Measurements from ENCODE around the gene ZBED5.
"Not testable (repeated sequence)": the region's sequence is repeated elsewhere in the genome, so short reads cannot be mapped to it uniquely, and the experiment has no call there.

ZBED5 gene

GRCh38 chr11:10886652-10887250 is 28.9 kb upstream of the ZBED5 start:
- no peak overlapping the region for H3K4me3 ChIP-seq (ENCODE audit: low read depth, low read length)
- DNase-seq (ENCODE audit: low read depth): no peak
- no peak for TF ChIP-seq POLR2A (IDR thresholded peaks at IDR 0.05; ENCODE audit: extremely low read depth, insufficient read length)
- TF ChIP-seq CTCF (IDR thresholded peaks at IDR 0.05; ENCODE audit: low read depth, low read length): no peak
- TF ChIP-seq MAX (IDR thresholded peaks at IDR 0.05; ENCODE audit: low read depth, low read length): no peak
- no peak for TF ChIP-seq MYC (IDR thresholded peaks at IDR 0.05; ENCODE audit: low read depth, low read length)

- H3K4me3 ChIP-seq (ENCODE audit: low read depth, low read length): no peak overlapping the region
- TF ChIP-seq MAX (IDR thresholded peaks at IDR 0.05; ENCODE audit: low read depth, low read length) (no peak), MYC (IDR thresholded peaks at IDR 0.05; ENCODE audit: low read depth, low read length) (no peak), CTCF (IDR thresholded peaks at IDR 0.05; ENCODE audit: low read depth, low read length) (no peak), POLR2A (IDR thresholded peaks at IDR 0.05; ENCODE audit: extremely low read depth, insufficient read length) (no peak)
- no peak for DNase-seq (ENCODE audit: low read depth)
Measured at GRCh38 chr11:10885703-10886363, 28.0 kb upstream of the ZBED5 start.

GRCh38 chr11:10884292-10884691 is 26.4 kb upstream of the ZBED5 start:
- DNase-seq (ENCODE audit: low read depth); H3K4me3 ChIP-seq (ENCODE audit: low read depth, low read length): not testable (repeated sequence)

- no peak for TF ChIP-seq POLR2A (IDR thresholded peaks at IDR 0.05; ENCODE audit: extremely low read depth, insufficient read length)
- no peak for TF ChIP-seq MYC (IDR thresholded peaks at IDR 0.05; ENCODE audit: low read depth, low read length)
- TF ChIP-seq CTCF (IDR thresholded peaks at IDR 0.05; ENCODE audit: low read depth, low read length): no peak
- no peak for TF ChIP-seq MAX (IDR thresholded peaks at IDR 0.05; ENCODE audit: low read depth, low read length)
- DNase-seq (ENCODE audit: low read depth): no peak
- H3K4me3 ChIP-seq (ENCODE audit: low read depth, low read length): no peak overlapping the region
Measured at GRCh38 chr11:10881892-10882291, 24.0 kb upstream of the ZBED5 start.

GRCh38 chr11:10878408-10879214 is 20.8 kb upstream of the ZBED5 start:
- TF ChIP-seq POLR2A (IDR thresholded peaks at IDR 0.05; ENCODE audit: extremely low read depth, insufficient read length): no peak
- peak; percentile 88 for TF ChIP-seq CTCF (IDR thresholded peaks at IDR 0.05; ENCODE audit: low read depth, low read length)
- H3K4me3 ChIP-seq (ENCODE audit: low read depth, low read length): no peak overlapping the region
- peak; percentile 89 for DNase-seq (ENCODE audit: low read depth)

- no peak for DNase-seq (ENCODE audit: low read depth)
- H3K4me3 ChIP-seq (ENCODE audit: low read depth, low read length): no peak overlapping the region
- TF ChIP-seq POLR2A (IDR thresholded peaks at IDR 0.05; ENCODE audit: extremely low read depth, insufficient read length): no peak
- TF ChIP-seq MYC (IDR thresholded peaks at IDR 0.05; ENCODE audit: low read depth, low read length): no peak
- TF ChIP-seq MAX (IDR thresholded peaks at IDR 0.05; ENCODE audit: low read depth, low read length): no peak
- TF ChIP-seq CTCF (IDR thresholded peaks at IDR 0.05; ENCODE audit: low read depth, low read length): no peak
Measured at GRCh38 chr11:10876158-10876557, 18.3 kb upstream of the ZBED5 start.

All from NB4 (cell line).